Keratinocyte (primary cell): ENCODE data around the gene HRAS. TPM values are rescaled to one million over a fixed set of nuclear protein-coding genes. Genes with fewer than 3 reads are reported as not detected.

ENCODE experiments used
- DNase-seq: peaks from one replicate; pipeline ENCODE4 v3.0.0-alpha.2; 2011; ENCODE audit warnings: low read depth, missing footprints, low spot score
- FAIRE-seq: peaks from 2 replicates; lab custom pipeline; 2011; peaks lifted over from hg19 to GRCh38; lab: Jason Lieb, UNC
- H2AFZ ChIP-seq: 2 replicates; pipeline ENCODE4 v1.6.0; 2012; ENCODE audit warnings: low read length, control low read depth, inconsistent platforms; ENCODE audit not compliant: control insufficient read depth
- H3K27ac ChIP-seq: 2 replicates; pipeline ENCODE4 v1.5.1; 2011; ENCODE audit warnings: low read length; ENCODE audit not compliant: control insufficient read depth, insufficient read depth
- H3K27me3 ChIP-seq: 3 replicates; pipeline ENCODE4 v1.6.0; 2011; ENCODE audit warnings: low read length; ENCODE audit not compliant: control insufficient read depth, insufficient read depth; ENCODE audit errors: extremely low read depth
- H3K36me3 ChIP-seq, 2 experiments: 2 replicates in 1 of 2; 3 replicates in 1 of 2; pipeline ENCODE4 v1.5.1; 2011; ENCODE audit warnings: low read length in 2 of 2, mild to moderate bottlenecking in 1 of 2; ENCODE audit not compliant: control insufficient read depth in 2 of 2, insufficient read depth in 2 of 2; ENCODE audit errors: extremely low read depth in 1 of 2
- H3K4me1 ChIP-seq: 3 replicates; pipeline ENCODE4 v1.5.1; 2011; ENCODE audit warnings: low read length; ENCODE audit not compliant: control insufficient read depth, insufficient read depth; ENCODE audit errors: extremely low read depth
- H3K4me2 ChIP-seq: 3 replicates; pipeline ENCODE4 v1.6.0; 2011; ENCODE audit warnings: low read depth, low read length; ENCODE audit not compliant: control insufficient read depth, insufficient read depth; ENCODE audit errors: extremely low read depth
- H3K4me3 ChIP-seq, 3 experiments: fragments of 200-600 bp in 1 of 3; sonication (generic) in 1 of 3; 2 replicates in 2 of 3; 3 replicates in 1 of 3; pipeline ENCODE4 v1.5.1; 2011 to 2016; ENCODE audit warnings: low read length in 3 of 3, mild to moderate bottlenecking in 3 of 3, control low read depth in 2 of 3, inconsistent platforms in 1 of 3, low read depth in 1 of 3, mixed read lengths in 1 of 3, mixed run types in 1 of 3, moderate library complexity in 1 of 3; ENCODE audit not compliant: control insufficient read depth in 2 of 3, insufficient read depth in 2 of 3; ENCODE audit errors: extremely low read depth in 1 of 3
- H3K79me2 ChIP-seq: 2 replicates; pipeline ENCODE4 v1.6.0; 2012; ENCODE audit warnings: low read length; ENCODE audit not compliant: control insufficient read depth, insufficient read depth
- H3K9ac ChIP-seq: 3 replicates; pipeline ENCODE4 v1.6.0; 2011; ENCODE audit warnings: low read length; ENCODE audit not compliant: control insufficient read depth, insufficient read depth; ENCODE audit errors: extremely low read depth
- H3K9me1 ChIP-seq: 3 replicates; pipeline ENCODE4 v1.6.0; 2011; ENCODE audit warnings: low read length; ENCODE audit not compliant: control insufficient read depth, insufficient read depth; ENCODE audit errors: extremely low read depth
- H3K9me3 ChIP-seq: 2 replicates; pipeline ENCODE4 v1.5.1; 2012; ENCODE audit warnings: low read depth, low read length; ENCODE audit not compliant: control insufficient read depth
- H4K20me1 ChIP-seq: 3 replicates; pipeline ENCODE4 v1.6.0; 2011; ENCODE audit warnings: low read length; ENCODE audit not compliant: control insufficient read depth, insufficient read depth; ENCODE audit errors: extremely low read depth
- CTCF ChIP-seq, 3 experiments: IDR thresholded peaks in 1 of 3; conservative IDR thresholded peaks in 1 of 3; optimal IDR thresholded peaks in 1 of 3; 2 replicates in 2 of 3; 3 replicates in 1 of 3; pipeline versions ENCODE3 to v1.5.1; 2011; ENCODE audit warnings: low read length in 3 of 3, mild to moderate bottlenecking in 3 of 3, moderate library complexity in 2 of 3, control low read depth in 1 of 3, inconsistent platforms in 1 of 3; ENCODE audit not compliant: insufficient read depth in 2 of 3; ENCODE audit errors: extremely low read depth in 1 of 3
- EZH2 ChIP-seq: IDR thresholded peaks from one replicate; pipeline ENCODE4 v1.6.1; 2012; ENCODE audit warnings: inconsistent platforms, mild to moderate bottlenecking, low read length, moderate library complexity
- dilution Hi-C: fragments of 300-500 bp; cut with MboI; formaldehyde crosslinking; loops from one replicate; pipeline ENCODE4 v1.7.0; 2020; ENCODE audit warnings: low sequenced_read_pairs; ENCODE audit not compliant: extremely low pct_ligation_motif_present
- polyA plus RNA-seq, 5 experiments: library from polyadenylated mRNA; depleted of rRNA in 3 of 5; stranded (reverse) in 3 of 5; stranded (forward) in 1 of 5; unstranded in 1 of 5; fragments of >200 nt; gene quantifications; 1 replicate in 1 of 5; 2 replicates in 3 of 5; 3 replicates in 1 of 5; pipeline versions ENCODE4 v1.2.1 to v1.2.3, GENCODE V29; 2011 to 2012; ENCODE audit warnings: missing spikeins in 2 of 5, low read depth in 1 of 5, low replicate concordance in 1 of 5

HRAS gene
- polyA plus RNA-seq, 1 donor (not counting 4 experiments of a cell fraction or from before 2014, with no cell fraction given) = 112 TPM

GRCh38 chr11:553083-553987 is 18.0 kb upstream of the HRAS start:
- TF ChIP-seq EZH2 (no peak), CTCF (optimal IDR thresholded peaks at IDR 0.05 in 1 of 3, IDR thresholded peaks at IDR 0.05 in 1 of 3, conservative IDR thresholded peaks at IDR 0.05 in 1 of 3; ENCODE audit: extremely low read depth in 1 of 3, insufficient read depth in 2 of 3, low read length in 3 of 3) (no peak)
- no peak for FAIRE-seq
- H3K9me3 ChIP-seq = no peaks in the 10 kb centered on the region
- no peak overlapping the region for H2AFZ ChIP-seq
- DNase-seq = no peak
- no peaks in the 10 kb centered on the region for H4K20me1 ChIP-seq
- dilution Hi-C loops = no loop called here
- H3K4me2 ChIP-seq = no peak overlapping the region
- no peaks in the 10 kb centered on the region for H3K9me1 ChIP-seq
- no peak overlapping the region for H3K9ac ChIP-seq
- no peak overlapping the region for H3K27ac ChIP-seq
- H3K36me3 ChIP-seq = no peaks in the 10 kb centered on the region
- no peaks in the 10 kb centered on the region for H3K79me2 ChIP-seq
- no peak overlapping the region for H3K4me3 ChIP-seq
- peaks cover 31% of the 10 kb centered on the region for H3K27me3 ChIP-seq
- no peaks in the 10 kb centered on the region for H3K4me1 ChIP-seq

GRCh38 chr11:551596-551995 is 16.2 kb upstream of the HRAS start:
- peaks cover 24% of the 10 kb centered on the region for H3K27me3 ChIP-seq
- H3K36me3 ChIP-seq = no peaks in the 10 kb centered on the region
- H3K79me2 ChIP-seq = no peaks in the 10 kb centered on the region
- H4K20me1 ChIP-seq = no peaks in the 10 kb centered on the region
- H3K9me3 ChIP-seq = no peaks in the 10 kb centered on the region
- dilution Hi-C loops = no loop called here
- no peak overlapping the region for H2AFZ ChIP-seq
- H3K9me1 ChIP-seq = no peaks in the 10 kb centered on the region
- no peak overlapping the region for H3K9ac ChIP-seq
- H3K27ac ChIP-seq = no peak overlapping the region
- DNase-seq (no peak), FAIRE-seq (no peak)
- no peak overlapping the region for H3K4me3 ChIP-seq
- no peaks in the 10 kb centered on the region for H3K4me1 ChIP-seq
- H3K4me2 ChIP-seq = no peak overlapping the region
- TF ChIP-seq CTCF (optimal IDR thresholded peaks at IDR 0.05 in 1 of 3, IDR thresholded peaks at IDR 0.05 in 1 of 3, conservative IDR thresholded peaks at IDR 0.05 in 1 of 3; ENCODE audit: extremely low read depth in 1 of 3, insufficient read depth in 2 of 3, low read length in 3 of 3) = no peak
- no peak for TF ChIP-seq EZH2
